Measurements from ENCODE around the gene CTNND2.

The CTNND2 gene

GRCh38 chr5:10932426-10932825 lies 971.8 kb downstream of the CTNND2 start:
- no peak for DNase-seq (ENCODE audit: low read depth in 2 of 2)

DNA sequence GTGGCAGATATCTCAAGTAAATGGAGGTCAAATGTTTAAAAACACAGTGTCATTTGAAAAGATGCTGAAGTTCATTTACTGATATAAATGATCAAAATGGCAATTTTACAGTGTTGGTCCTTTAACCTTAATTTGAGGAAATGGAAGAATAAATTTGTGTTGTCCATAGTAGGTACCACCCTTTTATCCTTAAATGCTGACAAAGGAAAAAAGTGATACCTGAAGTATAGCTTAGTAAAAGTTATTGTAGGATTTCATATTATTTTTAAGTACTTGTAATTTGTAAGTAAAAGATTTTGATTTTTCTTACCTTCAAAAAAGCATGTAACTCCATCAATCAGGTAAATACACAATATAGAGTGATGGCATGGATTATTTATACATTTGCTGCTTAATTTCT lies 976.6 kb downstream of the CTNND2 start:
- DNase-seq (ENCODE audit: low read depth in 2 of 2): no peak

DNA sequence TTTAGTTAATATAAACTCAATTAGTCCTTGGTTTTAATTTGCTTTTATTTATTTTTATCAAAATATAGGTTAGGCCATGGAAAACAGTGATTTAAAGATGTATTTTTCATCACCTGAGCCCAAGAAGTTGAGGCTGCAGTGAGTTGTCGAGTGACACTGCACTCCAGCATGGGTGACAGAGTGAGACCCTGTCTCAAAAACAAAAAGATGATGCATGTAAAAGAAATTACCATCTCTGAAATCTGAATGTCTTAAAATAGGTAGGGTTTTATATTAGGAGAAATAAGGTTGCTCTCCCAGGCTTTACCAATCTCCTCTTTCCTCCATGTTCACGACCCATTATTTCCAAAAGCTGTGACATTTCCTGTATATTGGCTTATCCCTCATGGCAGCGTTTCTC lies 980.9 kb downstream of the CTNND2 start:
- DNase-seq (ENCODE audit: low read depth in 2 of 2): no peak

All from stimulated activated CD8-positive, alpha-beta memory T cell treated with anti-CD3 and anti-CD28 coated beads, Interleukin-15, amount 100 ng/mL, for 48 hours (primary cell).